ENCODE data around the gene CCL22. TPM values are rescaled to one million over a fixed set of nuclear protein-coding genes. Genes with fewer than 3 reads are reported as not detected.
"Not testable (repeated sequence)": the region's sequence is repeated elsewhere in the genome, so short reads cannot be mapped to it uniquely, and the experiment has no call there.

CCL22 gene
- total RNA-seq, 1 donor from 2014 or later: 34.3 TPM

- Mint-ChIP-seq H3K4me1 (ENCODE audit: low read depth) (peaks cover 19% of the 10 kb centered on the region), H3K9me3 (no peaks in the 10 kb centered on the region), H3K4me3 (ENCODE audit: low read depth) (no peak overlapping the region), H3K27ac (no peak overlapping the region), H3K36me3 (ENCODE audit: low read depth) (no peaks in the 10 kb centered on the region), H3K27me3 (ENCODE audit: low read depth) (no peaks in the 10 kb centered on the region)
- DNase-seq (ENCODE audit: low spot score): no peak
- intact Hi-C loops (cut with micrococcal nuclease): no loop called here
These were observed 14.7 kb downstream of the CCL22 start for GRCh38 chr16:57373117-57373947.

GRCh38 chr16:57374067-57374534, 15.5 kb downstream of the CCL22 start:
- DNase-seq (ENCODE audit: low spot score): no peak
- Mint-ChIP-seq H3K27me3 (ENCODE audit: low read depth) (no peaks in the 10 kb centered on the region), H3K4me3 (ENCODE audit: low read depth) (no peak overlapping the region), H3K36me3 (ENCODE audit: low read depth) (no peaks in the 10 kb centered on the region), H3K4me1 (ENCODE audit: low read depth) (peaks cover 19% of the 10 kb centered on the region), H3K27ac (no peak overlapping the region), H3K9me3 (no peaks in the 10 kb centered on the region)
- intact Hi-C loops (cut with micrococcal nuclease): no loop called here

DNA sequence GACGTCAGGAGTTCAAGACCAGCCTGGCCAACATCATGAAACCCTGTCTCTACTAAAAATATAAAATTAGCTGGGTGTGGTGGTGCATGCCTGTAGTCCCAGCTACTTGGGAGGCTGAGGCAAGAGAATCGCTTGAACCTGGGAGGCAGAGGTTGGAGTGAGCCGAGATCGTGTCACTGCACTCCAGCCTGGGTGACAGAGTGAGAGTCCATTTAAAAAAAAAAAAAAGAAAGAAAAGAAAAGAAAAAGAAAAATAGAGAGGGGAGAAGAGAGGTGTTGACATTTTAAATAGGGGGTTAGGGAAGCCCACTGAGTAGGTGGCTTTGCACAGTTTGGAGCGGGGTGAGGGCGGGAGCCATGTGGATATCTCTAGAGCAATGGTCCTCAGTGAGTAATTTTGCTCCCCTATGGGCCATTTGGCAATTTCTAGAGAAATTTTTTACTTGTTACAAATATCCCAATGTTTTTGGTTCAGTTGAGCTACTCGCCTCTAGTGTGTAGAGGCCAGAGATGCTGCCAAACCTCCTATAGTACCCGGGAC, 16.4 kb downstream of the CCL22 start:
- H3K4me1 Mint-ChIP-seq (ENCODE audit: low read depth): peaks cover 19% of the 10 kb centered on the region
- H3K27ac Mint-ChIP-seq; DNase-seq (ENCODE audit: low spot score); H3K36me3 Mint-ChIP-seq (ENCODE audit: low read depth); H3K9me3 Mint-ChIP-seq; H3K27me3 Mint-ChIP-seq (ENCODE audit: low read depth); H3K4me3 Mint-ChIP-seq (ENCODE audit: low read depth): not testable (repeated sequence)
- intact Hi-C loops (cut with micrococcal nuclease): loop anchor here (5.0 kb wide), 1 partner anchor 42 kb away; no protein-coding TSS in a partner anchor

GRCh38 chr16:57376313-57376818, 17.8 kb downstream of the CCL22 start:
- intact Hi-C loops (cut with micrococcal nuclease): loop anchor here (5.0 kb wide), 1 partner anchor 41 kb away; no protein-coding TSS in a partner anchor
- H3K4me3 Mint-ChIP-seq (ENCODE audit: low read depth): no peak overlapping the region
- no peak overlapping the region for H3K27ac Mint-ChIP-seq
- H3K27me3 Mint-ChIP-seq (ENCODE audit: low read depth): no peaks in the 10 kb centered on the region
- peaks cover 19% of the 10 kb centered on the region for H3K4me1 Mint-ChIP-seq (ENCODE audit: low read depth)
- H3K9me3 Mint-ChIP-seq: no peaks in the 10 kb centered on the region
- no peak for DNase-seq (ENCODE audit: low spot score)
- H3K36me3 Mint-ChIP-seq (ENCODE audit: low read depth): no peaks in the 10 kb centered on the region

- Mint-ChIP-seq H3K27ac (peak overlapping the region; percentile 68), H3K27me3 (ENCODE audit: low read depth) (no peaks in the 10 kb centered on the region)
- intact Hi-C loops (cut with micrococcal nuclease): loop anchor here (1.0 to 5.0 kb wide), 2 partner anchors 40 to 77 kb away; no protein-coding TSS in a partner anchor
These were observed 18.7 kb downstream of the CCL22 start for GRCh38 chr16:57377080-57377841.

GRCh38 chr16:57379579-57379978, 21.0 kb downstream of the CCL22 start:
- H3K36me3 Mint-ChIP-seq (ENCODE audit: low read depth): no peaks in the 10 kb centered on the region
- peaks cover 19% of the 10 kb centered on the region for H3K4me1 Mint-ChIP-seq (ENCODE audit: low read depth)
- no peak for DNase-seq (ENCODE audit: low spot score)
- H3K27me3 Mint-ChIP-seq (ENCODE audit: low read depth): no peaks in the 10 kb centered on the region
- H3K9me3 Mint-ChIP-seq: no peaks in the 10 kb centered on the region
- H3K4me3 Mint-ChIP-seq (ENCODE audit: low read depth): no peak overlapping the region
- intact Hi-C loops (cut with micrococcal nuclease): loop anchor here (5.0 kb wide), 1 partner anchor 38 kb away; no protein-coding TSS in a partner anchor
- no peak overlapping the region for H3K27ac Mint-ChIP-seq

More at GRCh38 chr16:57377080-57377841, 18.7 kb downstream of the CCL22 start:
- Mint-ChIP-seq H3K9me3 (no peaks in the 10 kb centered on the region), H3K4me3 (ENCODE audit: low read depth) (no peak overlapping the region), H3K36me3 (ENCODE audit: low read depth) (no peaks in the 10 kb centered on the region), H3K4me1 (ENCODE audit: low read depth) (peaks cover 19% of the 10 kb centered on the region)
- no peak for DNase-seq (ENCODE audit: low spot score)

DNA sequence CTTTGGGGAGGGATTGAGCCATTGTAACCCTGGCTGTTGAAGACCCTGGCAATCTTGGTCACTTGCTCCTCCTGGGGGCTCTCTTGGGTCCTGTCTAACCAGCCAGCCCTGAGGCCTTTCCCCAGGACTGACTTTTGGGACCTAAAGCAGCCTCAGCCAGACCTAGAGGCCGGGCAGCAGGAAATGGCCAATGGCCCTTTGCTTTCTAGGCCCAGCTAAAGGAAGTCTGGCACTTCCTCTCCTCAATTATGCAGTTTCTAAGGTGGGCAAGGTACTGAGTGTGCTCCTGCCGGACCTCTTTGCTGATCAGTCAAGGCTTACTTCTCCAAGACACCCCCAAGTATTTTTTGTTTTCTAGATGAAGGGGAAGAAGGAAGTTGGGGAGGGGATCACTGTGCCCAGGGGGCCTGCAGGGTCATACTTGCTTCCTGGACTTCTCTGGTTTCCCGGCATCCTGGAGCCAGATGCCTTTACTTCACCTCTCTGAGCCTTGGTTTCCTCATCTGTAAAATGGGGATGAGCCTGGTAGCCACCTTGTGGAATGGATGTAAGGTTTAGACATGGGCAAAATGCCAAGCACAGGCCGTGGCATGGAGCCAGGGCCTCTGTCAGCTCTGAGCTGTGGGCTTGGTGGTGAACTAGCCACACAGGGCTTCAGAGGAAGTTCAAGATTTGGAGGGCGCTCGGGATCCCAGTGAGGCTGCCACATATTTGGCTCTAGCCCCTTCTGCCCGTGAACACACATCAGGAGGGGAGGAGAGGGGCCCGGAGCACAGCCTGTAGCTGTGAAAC, 22.3 kb downstream of the CCL22 start:
- DNase-seq (ENCODE audit: low spot score): no peak
- H3K36me3 Mint-ChIP-seq (ENCODE audit: low read depth): no peaks in the 10 kb centered on the region
- intact Hi-C loops (cut with micrococcal nuclease): no loop called here
- H3K27ac Mint-ChIP-seq: no peak overlapping the region
- H3K27me3 Mint-ChIP-seq (ENCODE audit: low read depth): no peaks in the 10 kb centered on the region
- H3K4me1 Mint-ChIP-seq (ENCODE audit: low read depth): peaks cover 19% of the 10 kb centered on the region
- no peak overlapping the region for H3K4me3 Mint-ChIP-seq (ENCODE audit: low read depth)
- H3K9me3 Mint-ChIP-seq: no peaks in the 10 kb centered on the region

DNA sequence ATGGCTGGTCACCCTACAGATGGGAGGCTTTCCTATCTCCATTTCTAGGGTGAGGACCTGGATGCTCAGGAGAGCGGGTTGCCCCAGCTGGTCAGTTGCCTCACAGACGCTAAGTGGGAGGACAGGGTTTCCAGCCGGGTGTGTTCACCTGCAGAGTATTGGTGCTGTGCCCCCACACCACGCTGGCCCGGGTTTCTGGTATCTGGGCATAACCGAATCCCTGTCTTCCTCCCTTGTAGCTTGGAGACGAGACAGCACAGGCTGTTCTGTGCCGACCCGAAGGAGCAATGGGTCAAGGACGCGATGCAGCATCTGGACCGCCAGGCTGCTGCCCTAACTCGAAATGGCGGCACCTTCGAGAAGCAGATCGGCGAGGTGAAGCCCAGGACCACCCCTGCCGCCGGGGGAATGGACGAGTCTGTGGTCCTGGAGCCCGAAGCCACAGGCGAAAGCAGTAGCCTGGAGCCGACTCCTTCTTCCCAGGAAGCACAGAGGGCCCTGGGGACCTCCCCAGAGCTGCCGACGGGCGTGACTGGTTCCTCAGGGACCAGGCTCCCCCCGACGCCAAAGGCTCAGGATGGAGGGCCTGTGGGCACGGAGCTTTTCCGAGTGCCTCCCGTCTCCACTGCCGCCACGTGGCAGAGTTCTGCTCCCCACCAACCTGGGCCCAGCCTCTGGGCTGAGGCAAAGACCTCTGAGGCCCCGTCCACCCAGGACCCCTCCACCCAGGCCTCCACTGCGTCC, 23.4 kb downstream of the CCL22 start:
- Mint-ChIP-seq H3K4me1 (ENCODE audit: low read depth) (peaks cover 11% of the 10 kb centered on the region), H3K4me3 (ENCODE audit: low read depth) (no peak overlapping the region), H3K36me3 (ENCODE audit: low read depth) (no peaks in the 10 kb centered on the region), H3K27ac (no peak overlapping the region), H3K27me3 (ENCODE audit: low read depth) (peaks cover under 1% of the 10 kb centered on the region), H3K9me3 (no peaks in the 10 kb centered on the region)
- intact Hi-C loops (cut with micrococcal nuclease): no loop called here
- no peak for DNase-seq (ENCODE audit: low spot score)

DNA sequence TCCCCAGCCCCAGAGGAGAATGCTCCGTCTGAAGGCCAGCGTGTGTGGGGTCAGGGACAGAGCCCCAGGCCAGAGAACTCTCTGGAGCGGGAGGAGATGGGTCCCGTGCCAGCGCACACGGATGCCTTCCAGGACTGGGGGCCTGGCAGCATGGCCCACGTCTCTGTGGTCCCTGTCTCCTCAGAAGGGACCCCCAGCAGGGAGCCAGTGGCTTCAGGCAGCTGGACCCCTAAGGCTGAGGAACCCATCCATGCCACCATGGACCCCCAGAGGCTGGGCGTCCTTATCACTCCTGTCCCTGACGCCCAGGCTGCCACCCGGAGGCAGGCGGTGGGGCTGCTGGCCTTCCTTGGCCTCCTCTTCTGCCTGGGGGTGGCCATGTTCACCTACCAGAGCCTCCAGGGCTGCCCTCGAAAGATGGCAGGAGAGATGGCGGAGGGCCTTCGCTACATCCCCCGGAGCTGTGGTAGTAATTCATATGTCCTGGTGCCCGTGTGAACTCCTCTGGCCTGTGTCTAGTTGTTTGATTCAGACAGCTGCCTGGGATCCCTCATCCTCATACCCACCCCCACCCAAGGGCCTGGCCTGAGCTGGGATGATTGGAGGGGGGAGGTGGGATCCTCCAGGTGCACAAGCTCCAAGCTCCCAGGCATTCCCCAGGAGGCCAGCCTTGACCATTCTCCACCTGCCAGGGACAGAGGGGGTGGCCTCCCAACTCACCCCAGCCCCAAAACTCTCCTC, 24.1 kb downstream of the CCL22 start:
- H3K27me3 Mint-ChIP-seq (ENCODE audit: low read depth): peaks cover 2% of the 10 kb centered on the region
- DNase-seq (ENCODE audit: low spot score): no peak
- intact Hi-C loops (cut with micrococcal nuclease): no loop called here
- H3K9me3 Mint-ChIP-seq: no peaks in the 10 kb centered on the region
- H3K4me1 Mint-ChIP-seq (ENCODE audit: low read depth): peaks cover 3% of the 10 kb centered on the region
- H3K27ac Mint-ChIP-seq: no peak overlapping the region
- H3K36me3 Mint-ChIP-seq (ENCODE audit: low read depth): no peaks in the 10 kb centered on the region
- no peak overlapping the region for H3K4me3 Mint-ChIP-seq (ENCODE audit: low read depth)

- no peak overlapping the region for H3K4me3 Mint-ChIP-seq (ENCODE audit: low read depth)
- H3K36me3 Mint-ChIP-seq (ENCODE audit: low read depth): no peaks in the 10 kb centered on the region
- H3K27me3 Mint-ChIP-seq (ENCODE audit: low read depth): peaks cover 2% of the 10 kb centered on the region
- DNase-seq (ENCODE audit: low spot score): no peak
- intact Hi-C loops (cut with micrococcal nuclease): no loop called here
- no peaks in the 10 kb centered on the region for H3K4me1 Mint-ChIP-seq (ENCODE audit: low read depth)
- H3K9me3 Mint-ChIP-seq: no peaks in the 10 kb centered on the region
- no peak overlapping the region for H3K27ac Mint-ChIP-seq
These were observed 25.0 kb downstream of the CCL22 start for GRCh38 chr16:57383276-57384247.
